Measurements from ENCODE around the gene ATP1A3.

ATP1A3 gene

DNA sequence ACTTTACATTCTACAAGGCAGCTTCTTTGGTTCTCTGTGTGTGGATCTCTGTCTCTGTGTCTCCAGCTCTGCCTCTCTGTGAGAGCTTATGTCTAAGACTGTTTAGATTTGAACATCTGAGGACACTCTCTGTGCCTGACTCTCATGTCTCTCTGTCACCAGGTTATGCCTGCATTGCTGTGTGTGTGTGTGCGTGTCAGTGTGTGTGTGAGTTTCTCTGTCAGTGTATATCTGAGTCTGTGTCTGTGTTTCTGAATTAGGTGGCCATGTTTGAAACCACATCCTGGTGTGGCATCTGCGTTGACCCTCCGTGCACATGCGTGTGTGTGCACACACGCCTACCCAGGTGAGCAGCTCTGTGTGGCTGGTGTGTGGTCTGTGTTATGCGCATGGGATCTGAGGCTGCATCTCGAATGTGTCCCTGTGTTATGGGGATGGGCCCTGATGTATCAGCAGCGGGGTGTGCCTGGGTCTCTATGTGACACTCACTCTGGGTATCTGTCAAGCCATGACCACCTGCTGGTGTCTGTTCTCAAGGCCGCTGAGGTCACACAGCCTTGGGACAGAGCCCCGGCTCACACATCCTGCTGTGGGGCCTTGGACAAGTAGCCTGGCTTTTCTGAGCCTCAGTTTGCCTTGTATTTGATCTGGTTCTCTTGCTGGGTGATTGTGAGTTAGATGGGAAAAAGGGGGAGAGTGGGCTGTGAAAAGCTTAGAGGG is 6.7 kb downstream of the ATP1A3 start:
- no CpG with 5 or more reads among the region's 10 CpGs for WGBS (ENCODE audit: extremely low coverage, insufficient coverage, insufficient read length)
- no peaks in the 10 kb centered on the region for H3K36me3 ChIP-seq (ENCODE audit: control insufficient read depth in 1 of 2, insufficient read depth in 2 of 2, low read length in 2 of 2)
- no peak overlapping the region for H2BK120ac ChIP-seq (ENCODE audit: insufficient read depth, low read length, poor library complexity)
- no peaks in the 10 kb centered on the region for H3K79me1 ChIP-seq (ENCODE audit: low read length)
- H3K79me2 ChIP-seq (ENCODE audit: control insufficient read depth, insufficient read depth, low read length, poor library complexity), result no peaks in the 10 kb centered on the region
- H3K4ac ChIP-seq (ENCODE audit: low read depth, low read length), result no peak overlapping the region
- no peak overlapping the region for H2BK12ac ChIP-seq (ENCODE audit: low read length)
- DNase-seq, result no peak
- H3K18ac ChIP-seq (ENCODE audit: low read length), result no peak overlapping the region
- no peak overlapping the region for H2BK5ac ChIP-seq (ENCODE audit: low read depth, low read length, poor library complexity)
- H3K27me3 ChIP-seq (ENCODE audit: insufficient read depth, low read length), result no peaks in the 10 kb centered on the region
- no peaks in the 10 kb centered on the region for H3K9me3 ChIP-seq (ENCODE audit: insufficient read depth, low read depth, low read length)
- H3K23ac ChIP-seq (ENCODE audit: low read length), result no peak overlapping the region
- no peak overlapping the region for H4K12ac ChIP-seq (ENCODE audit: low read depth, low read length)
- no peak overlapping the region for H3K4me3 ChIP-seq (ENCODE audit: low read depth, low read length)
- no peaks in the 10 kb centered on the region for H3K4me1 ChIP-seq (ENCODE audit: control insufficient read depth in 1 of 2, insufficient read depth in 2 of 2, low read length in 2 of 2)
- H2AK5ac ChIP-seq (ENCODE audit: low read length), result no peak overlapping the region
- no peak overlapping the region for H3K4me2 ChIP-seq (ENCODE audit: low read length)
- H4K8ac ChIP-seq (ENCODE audit: low read depth, low read length), result no peak overlapping the region
- H2AFZ ChIP-seq (ENCODE audit: insufficient read depth, low read length, poor library complexity), result no peak overlapping the region
- no peak overlapping the region for H3K14ac ChIP-seq (ENCODE audit: low read length)
- H3K9ac ChIP-seq (ENCODE audit: low read length), result no peak overlapping the region
- no peak overlapping the region for H3K27ac ChIP-seq (ENCODE audit: low read depth, low read length)
- H4K91ac ChIP-seq (ENCODE audit: low read depth, low read length), result no peak overlapping the region

DNA sequence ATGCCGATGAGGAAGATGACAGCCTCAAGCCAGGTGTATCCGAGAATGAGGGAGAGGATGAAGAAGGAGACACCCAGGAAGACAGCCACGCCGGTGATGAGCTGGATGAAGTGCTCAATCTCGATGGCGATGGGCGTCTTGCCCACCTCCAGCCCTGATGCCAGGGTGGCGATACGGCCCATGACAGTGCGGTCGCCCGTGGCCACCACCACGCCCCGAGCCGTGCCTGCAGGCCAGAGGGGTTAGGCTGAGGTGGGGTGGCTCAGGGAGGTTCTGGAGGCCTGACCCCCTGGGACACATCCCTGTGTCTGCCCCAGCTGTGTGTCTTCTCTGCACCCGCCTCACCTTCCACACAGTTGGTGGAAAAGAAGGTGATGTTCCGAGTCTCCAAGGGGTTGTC is 9.1 kb downstream of the ATP1A3 start:
- Histone ChIP-seq H3K9ac (ENCODE audit: low read length) (no peak overlapping the region), H3K79me2 (ENCODE audit: control insufficient read depth, insufficient read depth, low read length, poor library complexity) (no peaks in the 10 kb centered on the region), H3K36me3 (ENCODE audit: control insufficient read depth in 1 of 2, insufficient read depth in 2 of 2, low read length in 2 of 2) (no peaks in the 10 kb centered on the region), H3K4ac (ENCODE audit: low read depth, low read length) (no peak overlapping the region), H4K91ac (ENCODE audit: low read depth, low read length) (no peak overlapping the region), H3K4me3 (ENCODE audit: low read depth, low read length) (no peak overlapping the region), H2BK12ac (ENCODE audit: low read length) (no peak overlapping the region), H3K4me2 (ENCODE audit: low read length) (no peak overlapping the region), H4K12ac (ENCODE audit: low read depth, low read length) (no peak overlapping the region), H2AFZ (ENCODE audit: insufficient read depth, low read length, poor library complexity) (no peak overlapping the region), H3K27me3 (ENCODE audit: insufficient read depth, low read length) (no peaks in the 10 kb centered on the region), H2BK120ac (ENCODE audit: insufficient read depth, low read length, poor library complexity) (no peak overlapping the region), H4K8ac (ENCODE audit: low read depth, low read length) (no peak overlapping the region), H3K14ac (ENCODE audit: low read length) (no peak overlapping the region), H3K23ac (ENCODE audit: low read length) (no peak overlapping the region), H3K9me3 (ENCODE audit: insufficient read depth, low read depth, low read length) (no peaks in the 10 kb centered on the region), H2AK5ac (ENCODE audit: low read length) (no peak overlapping the region), H3K4me1 (ENCODE audit: control insufficient read depth in 1 of 2, insufficient read depth in 2 of 2, low read length in 2 of 2) (no peaks in the 10 kb centered on the region), H3K79me1 (ENCODE audit: low read length) (no peaks in the 10 kb centered on the region), H3K27ac (ENCODE audit: low read depth, low read length) (no peak overlapping the region), H3K18ac (ENCODE audit: low read length) (no peak overlapping the region), H2BK5ac (ENCODE audit: low read depth, low read length, poor library complexity) (no peak overlapping the region)
- no CpG with 5 or more reads among the region's 17 CpGs for WGBS (ENCODE audit: extremely low coverage, insufficient coverage, insufficient read length)
- DNase-seq, result no peak

DNA sequence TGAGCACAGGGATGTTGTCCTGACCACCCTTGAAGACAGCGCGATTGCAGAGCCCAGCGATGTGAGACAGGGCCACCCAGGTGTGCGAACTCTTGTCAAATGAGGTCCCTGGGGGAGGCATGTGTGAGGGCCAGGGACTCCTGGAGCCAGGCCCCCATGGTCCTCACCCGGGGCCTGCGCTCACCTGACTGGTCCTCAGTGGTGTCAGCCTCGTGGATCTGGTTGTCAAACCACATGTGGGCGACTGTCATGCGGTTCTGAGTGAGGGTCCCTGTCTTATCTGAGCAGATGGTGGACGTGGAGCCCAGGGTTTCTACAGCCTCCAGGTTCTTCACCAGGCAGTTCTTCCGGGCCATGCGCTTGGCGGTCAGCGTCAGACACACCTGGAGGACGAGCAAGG is 12.3 kb downstream of the ATP1A3 start:
- Histone ChIP-seq H3K27me3 (ENCODE audit: insufficient read depth, low read length) (no peaks in the 10 kb centered on the region), H4K91ac (ENCODE audit: low read depth, low read length) (no peak overlapping the region), H3K14ac (ENCODE audit: low read length) (no peak overlapping the region), H2AK5ac (ENCODE audit: low read length) (no peak overlapping the region), H3K36me3 (ENCODE audit: control insufficient read depth in 1 of 2, insufficient read depth in 2 of 2, low read length in 2 of 2) (no peaks in the 10 kb centered on the region), H3K27ac (ENCODE audit: low read depth, low read length) (no peak overlapping the region), H3K9ac (ENCODE audit: low read length) (no peak overlapping the region), H3K9me3 (ENCODE audit: insufficient read depth, low read depth, low read length) (no peaks in the 10 kb centered on the region), H3K4me2 (ENCODE audit: low read length) (no peak overlapping the region), H2BK12ac (ENCODE audit: low read length) (no peak overlapping the region), H3K4me3 (ENCODE audit: low read depth, low read length) (no peak overlapping the region), H3K4ac (ENCODE audit: low read depth, low read length) (no peak overlapping the region), H3K23ac (ENCODE audit: low read length) (no peak overlapping the region), H2BK5ac (ENCODE audit: low read depth, low read length, poor library complexity) (no peak overlapping the region), H3K79me1 (ENCODE audit: low read length) (no peaks in the 10 kb centered on the region), H4K12ac (ENCODE audit: low read depth, low read length) (no peak overlapping the region), H3K4me1 (ENCODE audit: control insufficient read depth in 1 of 2, insufficient read depth in 2 of 2, low read length in 2 of 2) (no peaks in the 10 kb centered on the region), H3K79me2 (ENCODE audit: control insufficient read depth, insufficient read depth, low read length, poor library complexity) (no peaks in the 10 kb centered on the region), H4K8ac (ENCODE audit: low read depth, low read length) (no peak overlapping the region), H2AFZ (ENCODE audit: insufficient read depth, low read length, poor library complexity) (no peak overlapping the region), H3K18ac (ENCODE audit: low read length) (no peak overlapping the region), H2BK120ac (ENCODE audit: insufficient read depth, low read length, poor library complexity) (no peak overlapping the region)
- no peak for DNase-seq
- WGBS (ENCODE audit: extremely low coverage, insufficient coverage, insufficient read length), result no CpG with 5 or more reads among the region's 15 CpGs

DNA sequence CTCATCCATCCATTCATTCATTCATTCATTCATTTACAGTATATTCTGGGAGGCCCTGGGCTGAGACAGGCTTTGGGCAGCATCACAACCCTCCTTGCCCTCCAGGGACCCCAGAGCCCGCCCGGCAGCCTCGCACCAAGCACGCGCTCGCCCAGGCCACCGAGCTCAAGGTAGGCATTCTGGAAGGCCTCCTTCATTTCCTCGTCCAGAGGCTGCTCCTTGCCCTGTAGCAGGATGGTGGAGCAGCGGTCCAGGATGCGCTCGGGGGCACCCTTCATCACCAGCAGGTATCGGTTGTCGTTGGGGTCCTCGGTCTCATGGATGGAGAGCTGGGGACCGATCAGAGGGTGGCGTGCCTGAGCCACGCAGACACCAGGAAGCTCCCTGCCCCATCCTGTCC is 15.6 kb downstream of the ATP1A3 start:
- Histone ChIP-seq H2BK5ac (ENCODE audit: low read depth, low read length, poor library complexity) (no peak overlapping the region), H3K18ac (ENCODE audit: low read length) (no peak overlapping the region), H4K8ac (ENCODE audit: low read depth, low read length) (no peak overlapping the region), H3K36me3 (ENCODE audit: control insufficient read depth in 1 of 2, insufficient read depth in 2 of 2, low read length in 2 of 2) (no peaks in the 10 kb centered on the region), H3K4me2 (ENCODE audit: low read length) (no peak overlapping the region), H3K27ac (ENCODE audit: low read depth, low read length) (no peak overlapping the region), H3K4me1 (ENCODE audit: control insufficient read depth in 1 of 2, insufficient read depth in 2 of 2, low read length in 2 of 2) (no peaks in the 10 kb centered on the region), H3K14ac (ENCODE audit: low read length) (no peak overlapping the region), H3K9ac (ENCODE audit: low read length) (no peak overlapping the region), H4K91ac (ENCODE audit: low read depth, low read length) (no peak overlapping the region), H2AK5ac (ENCODE audit: low read length) (no peak overlapping the region), H3K4ac (ENCODE audit: low read depth, low read length) (no peak overlapping the region), H3K79me1 (ENCODE audit: low read length) (no peaks in the 10 kb centered on the region), H3K23ac (ENCODE audit: low read length) (no peak overlapping the region), H2AFZ (ENCODE audit: insufficient read depth, low read length, poor library complexity) (no peak overlapping the region), H2BK12ac (ENCODE audit: low read length) (no peak overlapping the region), H3K79me2 (ENCODE audit: control insufficient read depth, insufficient read depth, low read length, poor library complexity) (no peaks in the 10 kb centered on the region), H2BK120ac (ENCODE audit: insufficient read depth, low read length, poor library complexity) (no peak overlapping the region), H3K4me3 (ENCODE audit: low read depth, low read length) (no peak overlapping the region), H3K27me3 (ENCODE audit: insufficient read depth, low read length) (no peaks in the 10 kb centered on the region), H4K12ac (ENCODE audit: low read depth, low read length) (no peak overlapping the region), H3K9me3 (ENCODE audit: insufficient read depth, low read depth, low read length) (peaks cover 2% of the 10 kb centered on the region)
- WGBS (ENCODE audit: extremely low coverage, insufficient coverage, insufficient read length), result no CpG with 5 or more reads among the region's 17 CpGs
- DNase-seq, result no peak

Measured in trophoblast cell (in vitro differentiated cells and primary cell).